ENCODE data around the gene NGEF.

The NGEF gene

GRCh38 chr2:232997749-232998665 lies 15.0 kb downstream of the NGEF start:
- no peak for DNase-seq (ENCODE audit: low read depth)

DNA sequence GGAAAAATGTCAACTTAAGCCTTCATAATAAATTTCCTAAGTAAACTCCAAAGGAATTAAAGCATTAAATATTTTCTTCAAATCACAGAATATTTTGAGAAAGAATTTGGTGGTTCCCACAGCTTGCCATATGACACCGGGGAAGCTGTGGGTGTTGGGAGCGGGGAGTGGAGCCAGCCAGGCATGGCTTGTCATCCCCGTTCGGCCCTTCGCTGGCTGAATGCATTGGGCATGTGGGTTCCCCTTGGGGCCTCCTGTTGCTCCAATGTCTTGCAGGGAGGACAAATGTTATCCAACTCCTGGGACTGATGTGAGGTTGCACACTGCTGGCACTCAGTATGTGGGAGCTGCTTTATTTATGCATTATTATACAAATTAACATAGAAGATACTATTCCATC lies 18.6 kb downstream of the NGEF start:
- no peak for DNase-seq (ENCODE audit: low read depth)

GRCh38 chr2:232993231-232993821 lies 19.7 kb downstream of the NGEF start:
- DNase-seq (ENCODE audit: low read depth) = no peak

GRCh38 chr2:232986155-232986554 lies 26.9 kb downstream of the NGEF start:
- DNase-seq (ENCODE audit: low read depth) = no peak

DNA sequence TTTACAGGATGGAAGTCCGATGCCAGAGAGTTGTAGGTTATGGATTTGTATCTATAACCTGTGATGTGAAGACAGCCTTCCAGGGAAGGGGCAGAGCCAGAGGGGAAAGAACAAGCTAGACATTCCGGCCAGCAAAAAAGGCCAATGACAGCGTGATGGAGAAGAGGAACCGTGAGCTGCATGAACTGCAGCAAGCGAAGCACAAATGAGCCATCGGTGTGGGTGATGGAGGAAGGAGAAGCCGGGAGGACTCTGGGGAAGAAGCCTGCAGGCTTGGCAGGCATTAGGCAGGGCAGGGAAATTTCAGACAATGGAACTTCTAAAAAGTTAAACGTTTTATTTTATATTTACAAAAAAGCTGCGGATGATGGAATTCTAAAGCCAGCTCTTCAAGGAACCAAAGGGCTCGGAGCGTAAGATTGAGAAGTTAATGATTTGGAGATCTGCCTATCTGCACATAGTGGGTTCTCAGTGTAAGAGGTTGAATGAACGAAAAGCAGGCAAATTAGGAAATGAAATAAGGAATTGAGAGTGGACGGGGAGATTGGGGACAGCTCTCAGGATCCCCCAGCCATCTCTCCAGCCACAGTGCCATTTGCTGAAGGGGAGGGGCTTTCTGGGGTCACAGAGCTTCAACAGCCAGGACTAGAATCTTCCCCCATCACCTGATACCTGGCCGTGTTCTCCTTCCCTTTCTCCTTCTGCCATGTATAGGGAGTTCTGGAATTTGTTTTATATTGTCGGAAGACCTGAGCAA lies 28.4 kb downstream of the NGEF start:
- DNase-seq (ENCODE audit: low read depth) = no peak

GRCh38 chr2:232983669-232984140 lies 29.4 kb downstream of the NGEF start:
- no peak for DNase-seq (ENCODE audit: low read depth)

- DNase-seq (ENCODE audit: low read depth) = no peak
These were observed 30.0 kb downstream of the NGEF start for GRCh38 chr2:232982926-232983668.

- DNase-seq (ENCODE audit: low read depth) = no peak
These were observed 31.2 kb downstream of the NGEF start for GRCh38 chr2:232981767-232982360.

DNA sequence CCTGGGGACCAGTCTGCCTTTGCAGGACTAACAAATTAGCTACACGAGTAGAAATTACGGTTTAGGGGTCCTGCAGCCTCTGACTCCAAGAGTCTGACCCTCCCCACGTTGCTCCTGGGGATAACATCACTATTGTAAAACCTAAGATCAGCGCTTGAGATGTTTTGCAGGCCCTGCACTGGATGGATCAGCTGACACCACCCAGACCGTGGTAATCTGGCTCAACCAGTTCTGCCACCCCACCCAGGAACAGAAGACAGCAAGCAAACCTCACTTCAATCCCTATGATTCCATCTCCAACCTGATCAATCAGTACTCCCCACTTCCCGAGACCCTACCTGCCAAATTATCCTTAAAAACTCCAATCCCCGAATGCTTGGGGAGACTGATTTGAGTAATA lies 31.7 kb downstream of the NGEF start:
- DNase-seq (ENCODE audit: low read depth) = no peak

- DNase-seq (ENCODE audit: low read depth) = no peak
These were observed 32.4 kb downstream of the NGEF start for GRCh38 chr2:232980683-232981082.

- no peak for DNase-seq (ENCODE audit: low read depth)
These were observed 33.1 kb downstream of the NGEF start for GRCh38 chr2:232979871-232980461.

GRCh38 chr2:232977438-232977971 lies 35.6 kb downstream of the NGEF start:
- no peak for DNase-seq (ENCODE audit: low read depth)

DNA sequence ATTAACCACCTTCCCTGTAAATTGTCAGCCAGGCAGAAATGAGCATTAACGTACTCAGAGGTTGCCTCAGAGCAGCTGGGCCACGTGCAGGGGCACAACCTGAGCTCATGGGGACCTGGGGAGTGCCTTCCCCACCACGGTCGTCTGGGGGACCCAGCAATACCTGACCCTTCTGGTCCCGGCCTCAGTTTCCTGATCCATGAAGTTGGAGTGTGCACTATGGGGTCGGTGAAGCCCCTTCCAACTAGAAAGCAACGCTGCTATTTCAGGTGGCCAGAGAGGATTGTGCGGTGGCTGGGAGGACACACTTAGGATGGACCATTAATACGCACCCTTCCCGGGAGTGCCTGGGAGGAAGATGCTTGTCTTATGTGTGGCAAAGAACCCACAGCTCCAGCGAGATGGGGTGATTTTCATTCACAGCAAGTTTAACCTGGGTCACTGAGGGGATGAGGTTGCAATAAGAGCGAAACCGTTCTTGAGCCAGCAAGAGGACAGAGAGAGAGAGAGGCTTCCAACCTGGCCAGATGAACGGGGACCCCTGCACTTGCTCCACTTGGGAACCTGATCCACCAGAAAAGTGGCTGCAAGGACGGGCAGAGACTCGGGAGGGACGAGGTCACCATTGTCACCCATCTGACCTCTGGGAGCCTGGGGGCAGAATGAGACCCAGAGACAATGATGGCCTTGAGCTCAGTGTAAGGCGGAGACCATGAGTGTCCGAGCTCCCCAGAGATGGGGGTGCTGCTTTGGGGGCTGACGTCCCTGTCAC lies 36.2 kb downstream of the NGEF start:
- no peak for DNase-seq (ENCODE audit: low read depth)

GRCh38 chr2:232976176-232976575 lies 36.9 kb downstream of the NGEF start:
- no peak for DNase-seq (ENCODE audit: low read depth)

DNA sequence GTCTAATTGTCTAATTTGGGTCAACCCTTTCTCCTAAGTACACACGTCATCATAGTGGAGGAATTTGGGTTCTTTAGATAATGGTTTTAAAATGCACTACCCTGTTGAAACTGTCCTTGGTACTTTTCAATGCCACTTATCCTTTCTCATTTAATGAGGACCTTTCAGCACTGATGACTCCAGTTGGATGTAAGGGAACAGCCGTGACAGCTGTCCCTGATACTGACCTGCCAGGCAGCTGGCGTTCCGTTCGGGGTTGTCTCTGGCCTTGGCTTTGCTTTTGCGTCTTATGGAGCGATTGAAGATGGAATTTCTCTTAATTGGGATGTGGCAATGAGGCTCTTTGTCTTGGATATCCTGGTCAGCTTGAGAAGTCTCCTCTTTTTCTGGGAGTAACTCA lies 38.7 kb downstream of the NGEF start:
- DNase-seq (ENCODE audit: low read depth) = no peak

DNA sequence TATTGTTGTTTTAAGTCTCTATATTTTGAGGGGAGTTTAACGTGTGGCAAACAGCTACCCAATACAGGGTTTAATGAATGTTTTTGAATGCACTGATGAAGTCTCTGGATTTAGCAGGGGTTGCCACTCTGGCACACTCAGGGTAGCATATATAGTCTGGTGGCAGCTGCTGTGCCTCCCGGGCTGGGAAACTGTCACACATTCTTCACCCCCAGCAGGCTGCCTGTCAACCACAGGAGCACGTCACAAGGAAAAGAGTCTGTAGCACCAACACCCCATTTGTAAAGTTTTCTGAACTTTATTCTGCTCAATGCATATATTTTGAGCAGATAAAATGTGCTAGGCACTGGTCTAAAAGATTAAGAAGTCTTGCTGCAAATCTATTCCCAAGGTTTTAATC lies 39.3 kb downstream of the NGEF start:
- DNase-seq (ENCODE audit: low read depth) = no peak

GRCh38 chr2:232973011-232973735 lies 39.9 kb downstream of the NGEF start:
- no peak for DNase-seq (ENCODE audit: low read depth)

DNA sequence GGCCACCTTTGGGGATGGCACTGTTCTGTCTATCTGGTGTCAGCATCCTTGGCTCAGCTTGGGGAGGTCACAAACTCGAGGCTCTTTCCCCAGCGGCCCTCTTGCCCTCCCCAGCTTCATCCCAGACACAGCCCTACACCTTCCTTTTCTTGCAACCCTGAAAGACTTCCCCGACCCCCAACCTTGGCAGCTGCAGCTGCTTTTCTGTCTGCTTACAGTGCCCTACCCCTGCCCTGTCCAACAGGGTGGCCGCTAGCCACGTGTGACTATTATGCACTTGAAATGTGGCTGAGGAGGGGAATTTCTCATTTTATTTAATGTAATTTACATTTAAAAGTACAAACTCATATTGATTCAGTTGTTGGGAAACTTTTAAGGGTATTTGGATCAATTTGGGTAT lies 41.3 kb downstream of the NGEF start:
- DNase-seq (ENCODE audit: low read depth) = no peak

- no peak for DNase-seq (ENCODE audit: low read depth)
These were observed 43.0 kb downstream of the NGEF start for GRCh38 chr2:232970051-232970450.

Data from stimulated activated CD8-positive, alpha-beta memory T cell treated with anti-CD3 and anti-CD28 coated beads, Interleukin-7, amount 100 ng/mL, for 24 hours (primary cell).